MG63 (cell line): ENCODE results near the gene ELL. TPM values are rescaled to one million over a fixed set of nuclear protein-coding genes. Genes with fewer than 3 reads are reported as not detected.

Experiments
- DNase-seq: peaks from one replicate; pipeline ENCODE4 v3.0.0-alpha.2; 2020
- H3K27me3 ChIP-seq: fragments of 250-450 bp; sonication (Bioruptor Pico); 2 replicates; pipeline ENCODE4 v1.5.1; 2020; ENCODE audit warnings: mild to moderate bottlenecking, moderate library complexity
- H3K36me3 ChIP-seq: fragments of 250-450 bp; sonication (Bioruptor Pico); 2 replicates; pipeline ENCODE4 v1.5.1; 2020; ENCODE audit warnings: mild to moderate bottlenecking, moderate library complexity
- H3K4me3 ChIP-seq: fragments of 250-450 bp; sonication (Bioruptor Pico); 2 replicates; pipeline ENCODE4 v1.5.1; 2020; ENCODE audit warnings: mild to moderate bottlenecking, moderate library complexity
- H3K9me3 ChIP-seq: fragments of 250-450 bp; sonication (Bioruptor Pico); 2 replicates; pipeline ENCODE4 v1.5.1; 2020; ENCODE audit warnings: mild to moderate bottlenecking, moderate library complexity
- total RNA-seq: library from RNA; depleted of rRNA; stranded (reverse); fragments of >200 nt; shearing (Covaris generic); gene quantifications from 2 replicates; pipeline ENCODE4 v1.2.3, GENCODE V29; 2014; ENCODE audit warnings: low replicate concordance

The ELL gene
- total RNA-seq, 1 experiment from 2014 or later, result 22.1 TPM

DNA sequence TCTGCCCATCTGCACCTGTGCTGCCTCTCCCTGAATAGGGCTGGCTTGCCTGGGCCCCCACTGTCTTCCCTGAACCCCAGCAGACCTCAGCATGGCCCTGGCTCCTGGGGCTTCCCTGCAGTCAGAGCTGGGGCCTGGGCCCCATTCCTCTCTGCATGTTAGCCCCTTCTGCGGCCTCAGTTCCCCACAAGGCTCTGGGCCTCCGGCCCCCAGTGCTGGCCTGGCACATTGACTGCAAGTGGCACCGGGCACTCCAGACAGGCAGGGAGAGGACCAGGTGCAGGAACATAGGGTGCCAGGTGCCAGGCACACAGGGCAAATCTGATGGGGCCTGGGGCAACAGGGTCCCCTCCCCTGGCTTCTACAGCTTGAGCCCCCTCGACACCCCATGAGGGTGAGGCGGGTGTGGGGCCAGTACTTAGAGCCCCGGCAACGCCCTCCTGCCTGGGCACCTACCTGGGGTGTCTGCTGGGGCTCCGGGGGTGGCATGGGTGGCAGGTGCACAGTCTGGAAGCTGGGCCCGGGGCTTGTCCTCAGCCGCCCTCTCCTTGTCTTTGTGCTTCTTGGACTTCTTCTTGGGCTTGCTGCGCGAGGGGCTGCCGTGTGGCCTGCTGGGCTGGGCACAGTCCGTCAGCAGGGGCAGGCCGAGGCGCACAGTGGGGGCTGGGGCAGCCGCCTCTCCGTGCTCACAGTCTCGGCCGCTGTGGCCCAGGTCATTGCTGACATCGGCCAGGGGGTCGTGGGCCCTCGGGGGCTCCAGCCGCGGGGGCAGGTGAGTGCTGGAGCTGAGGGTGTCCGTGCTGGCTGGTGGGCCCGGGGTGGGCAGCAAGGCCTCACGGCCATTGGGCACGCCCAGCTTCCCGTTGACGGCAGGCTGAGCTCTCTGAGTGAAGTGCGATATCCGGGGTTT is 71.6 kb downstream of the ELL start:
- Histone ChIP-seq H3K27me3 (no peaks in the 10 kb centered on the region), H3K4me3 (no peak overlapping the region), H3K9me3 (no peaks in the 10 kb centered on the region), H3K36me3 (peaks cover 74% of the 10 kb centered on the region)
- no peak for DNase-seq

DNA sequence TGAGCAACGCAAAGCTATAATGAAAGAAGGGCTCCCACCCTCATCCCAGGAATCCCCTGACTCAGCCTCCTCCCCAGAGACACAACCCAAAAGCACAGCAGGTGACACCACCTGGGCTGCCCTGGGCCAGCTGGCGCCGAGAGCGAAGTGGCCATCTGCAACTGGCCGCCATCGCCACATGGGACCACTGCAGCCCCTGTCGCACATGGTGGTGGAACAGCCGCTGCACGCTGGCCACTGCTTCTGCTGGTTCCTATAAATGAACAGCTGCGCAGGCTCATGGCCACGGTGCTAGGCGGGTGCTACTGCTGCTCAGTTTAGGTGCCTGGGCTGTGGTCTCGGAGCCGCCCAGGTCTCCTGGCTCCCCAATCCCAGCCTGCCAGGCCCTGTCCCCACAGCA is 72.3 kb downstream of the ELL start:
- no peak for DNase-seq
- no peaks in the 10 kb centered on the region for H3K27me3 ChIP-seq
- H3K9me3 ChIP-seq, result no peaks in the 10 kb centered on the region
- no peak overlapping the region for H3K4me3 ChIP-seq
- peaks cover 77% of the 10 kb centered on the region for H3K36me3 ChIP-seq

DNA sequence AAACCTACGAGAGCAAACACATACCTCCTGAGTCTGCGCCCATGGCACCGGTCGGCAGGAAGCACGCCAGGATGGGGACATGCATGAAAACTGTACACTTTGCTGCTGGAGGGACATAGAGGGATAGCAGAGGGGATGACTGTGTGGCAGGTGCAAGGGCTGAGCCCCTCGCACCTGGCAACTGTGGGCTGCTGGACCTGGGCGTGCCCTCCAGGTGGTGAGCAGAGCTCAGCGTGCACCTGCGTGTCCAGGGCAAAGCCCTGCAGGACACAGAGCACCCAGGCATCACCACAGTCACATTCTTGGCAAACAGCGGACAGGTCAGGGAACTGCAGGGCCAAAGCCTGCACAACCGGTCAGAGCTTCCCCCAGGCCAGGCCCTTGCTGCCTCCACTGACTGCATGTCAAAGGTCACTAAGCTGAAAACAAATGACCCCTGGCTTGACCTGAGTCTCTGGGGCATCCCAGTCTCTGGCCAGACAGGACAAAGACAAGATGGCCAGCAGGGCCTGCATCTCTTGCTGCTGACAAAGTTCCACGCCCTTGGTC is 75.0 kb downstream of the ELL start:
- H3K9me3 ChIP-seq, result no peaks in the 10 kb centered on the region
- no peaks in the 10 kb centered on the region for H3K27me3 ChIP-seq
- peaks cover 82% of the 10 kb centered on the region for H3K36me3 ChIP-seq
- no peak overlapping the region for H3K4me3 ChIP-seq
- no peak for DNase-seq

DNA sequence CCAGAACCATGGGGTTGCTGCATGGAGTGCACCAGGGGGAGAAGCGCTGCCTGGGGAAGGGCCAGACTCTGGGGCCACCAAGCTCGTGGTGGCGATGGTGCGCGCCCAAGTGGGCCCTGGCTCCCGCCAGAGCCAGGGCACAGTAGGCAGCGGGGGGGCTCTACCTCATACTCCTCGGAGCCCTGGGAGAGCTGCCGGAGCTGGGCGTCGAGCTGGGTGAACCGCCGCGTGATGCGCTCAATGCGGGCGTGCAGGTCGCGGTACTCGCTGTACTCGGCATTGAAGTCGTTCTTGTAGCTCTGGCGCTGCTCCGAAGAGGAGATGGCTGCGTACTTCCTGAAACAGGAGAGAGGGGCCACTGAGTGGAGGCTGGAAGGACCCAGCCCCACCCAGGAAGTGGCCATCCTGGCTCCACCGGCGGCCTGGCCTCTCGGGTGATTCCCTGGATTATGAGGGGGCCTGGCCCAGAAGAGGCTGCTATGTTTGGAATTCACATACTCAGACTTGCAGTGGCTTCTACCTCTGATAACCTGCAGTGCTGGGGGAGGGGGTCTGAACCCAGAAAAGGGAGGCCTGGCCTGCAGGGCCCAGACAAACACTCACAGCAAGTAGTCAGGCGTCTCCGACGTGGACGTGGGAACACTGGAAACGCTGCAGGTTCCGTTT is 75.6 kb downstream of the ELL start:
- H3K36me3 ChIP-seq, result peaks cover 76% of the 10 kb centered on the region
- DNase-seq, result no peak
- H3K9me3 ChIP-seq, result no peaks in the 10 kb centered on the region
- H3K4me3 ChIP-seq, result no peak overlapping the region
- H3K27me3 ChIP-seq, result no peaks in the 10 kb centered on the region

DNA sequence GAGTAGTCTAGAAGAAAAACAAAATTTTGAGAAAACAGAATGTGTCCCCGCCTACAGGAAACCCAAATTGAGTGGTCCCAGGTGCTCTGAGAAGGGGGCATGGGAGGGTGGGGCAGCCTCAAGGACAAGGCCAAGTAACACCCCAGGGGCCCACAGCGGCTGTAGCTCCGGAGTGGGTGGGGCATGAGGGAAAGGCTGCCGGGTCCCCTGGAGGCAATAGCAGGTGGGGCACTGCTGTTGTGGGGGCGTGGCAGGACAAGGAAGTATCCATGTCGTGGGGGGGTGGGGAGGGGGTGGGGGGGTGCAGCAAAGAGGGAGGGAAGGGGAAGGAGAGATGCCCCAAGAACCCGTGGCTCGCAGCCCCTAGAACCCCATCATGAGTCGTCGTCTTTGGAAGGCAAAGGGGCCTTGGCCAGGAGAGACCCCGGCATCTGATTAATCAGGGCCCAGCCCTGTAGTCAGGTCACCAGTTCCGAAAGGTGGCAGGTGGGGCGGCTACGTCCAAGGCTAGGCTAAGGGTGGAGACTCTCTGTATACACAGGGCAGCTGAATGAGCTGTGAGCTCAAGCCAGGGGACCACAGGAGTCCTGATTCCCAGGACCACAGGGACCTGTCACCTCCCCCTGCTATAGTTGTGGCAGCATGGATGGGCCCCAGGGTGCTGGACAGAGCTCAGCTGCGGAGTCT is 76.5 kb downstream of the ELL start:
- H3K4me3 ChIP-seq, result no peak overlapping the region
- H3K9me3 ChIP-seq, result no peaks in the 10 kb centered on the region
- no peaks in the 10 kb centered on the region for H3K27me3 ChIP-seq
- DNase-seq, result no peak
- peaks cover 68% of the 10 kb centered on the region for H3K36me3 ChIP-seq

DNA sequence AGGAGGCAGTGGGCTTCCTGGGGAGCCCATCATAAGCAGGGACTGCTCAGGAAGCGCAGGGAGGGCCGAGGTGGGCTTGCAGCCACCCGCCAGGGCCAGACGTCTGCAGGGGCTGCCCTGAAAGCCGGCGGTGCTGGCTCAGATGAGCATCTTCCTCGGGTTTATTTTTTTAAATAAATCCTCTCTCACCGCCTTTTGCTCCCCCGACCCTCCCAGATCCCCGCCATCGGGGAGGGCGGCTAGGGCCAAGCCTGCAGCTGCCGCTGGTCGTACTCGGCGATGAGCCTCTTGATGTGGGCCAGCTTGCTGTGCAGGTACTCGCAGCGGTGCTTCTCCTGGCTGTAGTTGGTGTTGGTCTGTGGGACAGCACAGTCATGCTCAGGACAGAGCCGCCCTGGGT is 77.4 kb downstream of the ELL start:
- DNase-seq, result no peak
- no peaks in the 10 kb centered on the region for H3K27me3 ChIP-seq
- H3K9me3 ChIP-seq, result no peaks in the 10 kb centered on the region
- H3K36me3 ChIP-seq, result peaks cover 59% of the 10 kb centered on the region
- no peak overlapping the region for H3K4me3 ChIP-seq

DNA sequence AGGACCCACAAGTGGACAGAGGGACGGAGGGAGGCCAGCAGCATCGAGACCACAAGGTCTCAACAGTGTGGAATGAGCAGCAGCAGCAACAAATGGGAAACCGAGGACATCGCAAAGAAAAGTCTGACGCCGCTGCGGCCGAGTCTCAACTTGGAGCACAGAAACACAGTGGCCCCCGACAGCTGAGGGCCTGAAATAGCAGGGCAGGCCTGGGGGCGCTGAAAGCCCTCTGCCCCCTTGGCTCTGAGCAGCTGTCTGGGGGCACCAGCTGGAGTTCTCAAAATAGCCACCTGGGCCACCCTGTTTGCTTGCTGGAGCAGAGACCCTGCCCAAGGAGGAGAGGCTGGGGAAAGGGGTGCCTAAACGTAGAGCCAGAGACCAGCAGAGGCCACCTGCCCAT is 78.0 kb downstream of the ELL start:
- Histone ChIP-seq H3K27me3 (no peaks in the 10 kb centered on the region), H3K36me3 (peaks cover 52% of the 10 kb centered on the region), H3K9me3 (no peaks in the 10 kb centered on the region), H3K4me3 (no peak overlapping the region)
- DNase-seq, result no peak

DNA sequence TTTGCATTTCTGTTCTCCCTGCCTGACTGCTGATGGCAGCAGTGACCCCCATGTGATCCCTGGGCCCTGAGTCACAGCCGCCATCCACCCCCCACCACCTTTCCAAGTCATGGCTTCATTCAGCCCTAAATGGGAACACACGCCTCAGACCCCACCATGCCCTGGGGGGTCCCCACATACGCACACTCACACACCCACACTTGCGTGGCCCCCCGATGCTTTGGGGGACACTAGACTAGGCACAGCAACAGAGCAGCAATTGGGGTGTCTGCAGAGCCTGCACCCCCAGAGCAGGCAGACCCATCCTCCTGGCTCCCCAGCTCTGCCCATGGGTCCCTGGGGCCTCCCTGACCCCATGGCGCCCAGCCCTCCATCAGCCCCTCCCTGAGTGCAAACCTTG is 78.5 kb downstream of the ELL start:
- H3K9me3 ChIP-seq, result no peaks in the 10 kb centered on the region
- DNase-seq, result no peak
- peaks cover 48% of the 10 kb centered on the region for H3K36me3 ChIP-seq
- H3K4me3 ChIP-seq, result no peak overlapping the region
- H3K27me3 ChIP-seq, result no peaks in the 10 kb centered on the region

DNA sequence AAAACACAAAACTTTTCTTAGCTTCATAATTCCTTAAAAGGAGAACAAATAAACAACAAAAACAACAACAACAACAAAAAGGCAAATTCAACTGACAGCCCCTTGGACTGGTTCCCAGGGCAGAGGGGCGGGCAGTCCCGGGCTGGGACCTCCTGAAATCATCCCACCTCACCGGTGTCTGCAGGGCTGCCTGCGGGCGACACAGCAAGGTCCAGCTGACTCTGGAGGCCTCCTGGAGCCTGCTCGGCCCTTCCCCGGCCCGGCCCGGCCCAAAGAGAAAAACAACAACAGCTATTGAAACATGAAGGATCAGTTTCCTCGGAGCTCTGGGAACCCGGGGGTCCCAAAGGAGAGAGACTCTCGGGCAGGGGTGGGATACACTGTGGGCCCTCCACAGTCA is 78.9 kb downstream of the ELL start:
- no peak for DNase-seq
- peaks cover 43% of the 10 kb centered on the region for H3K36me3 ChIP-seq
- H3K9me3 ChIP-seq, result no peaks in the 10 kb centered on the region
- no peak overlapping the region for H3K4me3 ChIP-seq
- H3K27me3 ChIP-seq, result no peaks in the 10 kb centered on the region

DNA sequence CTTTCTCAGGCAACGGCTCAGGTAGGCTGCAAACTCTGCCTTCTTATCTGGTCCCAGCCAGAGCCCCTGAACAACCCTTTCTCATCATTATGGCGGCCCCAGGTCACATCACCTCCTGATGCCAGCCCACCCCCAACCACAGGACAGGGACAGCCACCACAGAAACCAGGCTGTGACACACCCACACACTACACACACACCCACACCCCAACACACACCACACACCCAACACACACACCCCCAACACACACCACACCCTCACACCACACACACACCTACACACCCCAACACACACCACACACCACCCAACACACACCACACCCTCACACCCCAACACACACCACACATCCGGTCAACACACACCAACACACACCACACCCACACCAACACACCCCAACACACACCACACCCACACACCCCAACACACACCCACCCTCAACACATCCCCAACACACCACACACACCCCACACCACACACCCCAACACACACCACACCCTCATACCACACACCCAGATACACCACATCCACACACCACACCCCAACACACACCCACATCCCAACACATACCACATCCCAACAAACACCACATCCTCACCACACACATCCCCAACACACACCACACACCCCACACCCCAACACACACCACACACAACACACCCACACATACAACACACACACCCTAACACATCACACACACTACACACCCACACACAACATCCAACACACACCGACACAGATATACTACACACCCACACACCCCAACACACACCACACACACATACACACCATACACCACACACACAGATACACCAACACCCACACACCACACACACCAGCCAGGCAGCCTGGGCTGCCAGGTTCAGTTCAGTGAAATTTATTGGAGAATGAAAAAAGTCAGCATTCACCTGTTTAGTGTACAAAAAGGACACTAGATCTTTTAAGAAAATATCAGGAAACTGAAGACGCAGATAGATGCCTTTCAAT is 79.8 kb downstream of the ELL start:
- no peak for DNase-seq
- Histone ChIP-seq H3K9me3 (no peaks in the 10 kb centered on the region), H3K27me3 (no peaks in the 10 kb centered on the region), H3K4me3 (no peak overlapping the region), H3K36me3 (peaks cover 43% of the 10 kb centered on the region)

DNA sequence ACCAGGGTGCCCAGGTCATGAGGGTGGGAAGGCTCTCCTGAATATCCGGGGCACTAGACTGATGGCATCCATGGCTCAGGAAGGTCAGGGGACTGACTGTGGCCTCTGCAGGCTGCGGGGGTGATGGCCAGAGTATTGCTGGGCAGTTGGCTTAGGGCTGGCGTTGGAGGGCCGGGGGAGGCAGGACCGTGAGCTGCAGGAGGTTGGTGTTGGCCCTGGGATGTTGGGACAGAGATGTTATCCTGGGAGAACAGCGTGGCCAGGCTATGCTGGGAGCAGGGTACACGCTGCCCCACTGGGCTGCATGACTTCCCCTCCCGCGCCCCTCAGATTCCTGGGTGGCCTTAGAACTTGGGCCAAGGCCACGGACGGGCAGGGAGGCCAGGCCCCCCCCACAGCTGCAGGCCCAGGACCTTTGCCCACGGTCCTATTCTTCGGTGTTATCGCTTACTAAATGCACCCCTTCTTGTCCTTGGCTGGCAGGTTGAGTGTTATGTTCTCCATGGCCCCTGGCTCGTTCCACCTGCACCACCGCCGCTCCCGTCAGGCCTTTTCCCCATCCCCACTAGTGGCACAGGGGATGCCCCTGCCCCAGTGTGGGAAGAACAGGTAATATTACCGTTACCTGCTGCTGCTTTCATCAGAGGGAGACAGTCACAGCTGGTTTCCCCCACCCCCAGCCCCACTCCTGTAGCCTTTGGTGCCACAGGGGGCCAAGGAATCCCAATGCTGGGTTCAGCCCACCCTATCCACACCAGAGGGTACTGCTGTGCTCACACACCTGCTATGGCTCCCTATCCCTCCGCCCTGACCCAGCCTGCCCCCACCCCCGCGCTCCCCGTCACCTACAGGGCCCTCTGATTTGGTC is 80.7 kb downstream of the ELL start:
- H3K4me3 ChIP-seq, result no peak overlapping the region
- no peaks in the 10 kb centered on the region for H3K9me3 ChIP-seq
- H3K27me3 ChIP-seq, result no peaks in the 10 kb centered on the region
- no peak for DNase-seq
- peaks cover 35% of the 10 kb centered on the region for H3K36me3 ChIP-seq

DNA sequence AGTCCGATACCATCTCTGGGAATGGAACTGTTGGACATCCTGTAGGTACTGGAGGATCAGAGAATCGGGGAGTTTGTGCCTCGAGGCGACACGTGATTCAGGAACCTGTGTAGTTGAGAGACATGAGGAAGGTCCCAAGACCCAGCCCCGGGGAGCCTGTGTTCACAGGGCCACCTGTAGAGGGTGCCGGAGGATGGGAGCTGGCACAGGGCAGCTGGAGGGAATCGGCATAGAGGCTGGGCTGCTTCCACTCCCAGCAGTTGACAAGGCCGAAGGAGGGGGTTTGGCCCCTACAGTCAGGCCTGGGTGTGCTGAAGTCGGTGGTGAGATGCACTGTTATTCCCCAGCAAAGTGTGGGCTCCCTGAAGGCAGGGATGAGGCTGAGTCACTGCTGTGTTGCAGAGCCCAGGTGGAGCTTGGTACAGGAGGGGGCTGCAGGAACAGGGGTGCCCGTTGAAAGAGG is 81.4 kb downstream of the ELL start:
- Histone ChIP-seq H3K36me3 (peaks cover 36% of the 10 kb centered on the region), H3K4me3 (no peak overlapping the region), H3K27me3 (no peaks in the 10 kb centered on the region), H3K9me3 (no peaks in the 10 kb centered on the region)
- DNase-seq, result no peak

DNA sequence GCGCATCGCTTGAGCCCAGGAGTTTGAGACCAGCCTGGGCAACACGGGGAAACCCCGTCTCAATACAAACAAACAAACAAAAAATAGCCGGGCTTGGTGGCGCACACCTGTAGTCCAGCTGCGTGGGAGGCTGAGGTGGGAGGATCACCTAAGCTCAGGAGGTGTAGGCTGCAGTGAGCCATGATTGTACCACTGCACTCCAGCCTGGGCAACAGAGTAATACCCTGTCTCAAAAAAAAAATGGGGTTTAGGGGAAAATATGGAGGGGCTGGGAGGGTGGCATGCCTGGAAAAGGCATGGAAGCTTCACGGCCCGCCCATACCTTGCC is 82.0 kb downstream of the ELL start:
- no peaks in the 10 kb centered on the region for H3K27me3 ChIP-seq
- H3K9me3 ChIP-seq, result no peaks in the 10 kb centered on the region
- DNase-seq, result no peak
- peaks cover 40% of the 10 kb centered on the region for H3K36me3 ChIP-seq
- no peak overlapping the region for H3K4me3 ChIP-seq

DNA sequence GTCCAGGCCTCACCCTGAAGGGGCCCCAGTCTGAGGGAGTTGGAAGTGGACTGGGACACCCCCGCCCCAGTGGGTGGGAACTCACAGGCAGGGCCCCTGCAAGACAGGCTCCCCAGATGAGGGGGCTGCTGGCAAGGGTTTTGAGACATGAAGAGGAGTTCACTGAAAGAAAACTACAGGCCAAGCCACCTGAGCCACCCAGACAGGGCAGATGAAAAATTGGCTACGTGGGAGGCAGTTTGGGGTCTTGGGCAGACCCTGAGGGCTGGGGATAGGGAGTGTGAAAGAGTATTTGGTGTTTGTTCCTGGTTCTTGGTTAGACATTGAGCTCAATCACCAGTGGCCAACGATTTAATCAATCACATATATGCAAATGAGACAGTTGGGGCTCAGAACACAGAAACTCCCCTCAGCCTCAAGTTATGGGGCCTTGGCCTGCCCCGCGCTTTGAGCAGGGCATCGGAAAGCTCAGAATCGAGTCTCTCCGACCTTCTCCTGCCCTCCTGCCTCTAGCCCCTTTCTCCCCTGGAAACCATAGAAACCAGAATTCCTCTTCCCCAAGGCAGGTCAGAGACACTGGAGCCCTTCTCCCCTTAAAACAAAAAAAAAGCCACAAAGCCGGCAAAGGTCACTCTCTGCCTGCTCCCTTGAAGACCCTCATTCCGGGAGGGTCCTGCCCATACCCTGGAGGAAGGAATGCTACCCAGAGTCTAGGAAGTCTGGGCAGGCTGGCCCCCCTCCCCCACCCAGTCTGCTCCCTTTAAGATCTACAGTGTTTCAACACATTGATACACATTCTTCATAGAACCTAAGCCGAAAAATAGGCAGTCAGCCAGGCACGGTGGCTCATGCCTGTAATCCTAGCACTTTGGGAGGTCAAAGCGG is 82.6 kb downstream of the ELL start:
- Histone ChIP-seq H3K4me3 (no peak overlapping the region), H3K27me3 (no peaks in the 10 kb centered on the region), H3K36me3 (peaks cover 39% of the 10 kb centered on the region), H3K9me3 (no peaks in the 10 kb centered on the region)
- DNase-seq, result peak; percentile 65
